Measurements from ENCODE around the gene SLC22A23. TPM values are rescaled to one million over a fixed set of nuclear protein-coding genes. Genes with fewer than 3 reads are reported as not detected.

Gene SLC22A23
- total and polyA plus RNA-seq, 5 donors from 2014 or later: 0.24 to 6.3 (median 0.71) TPM

DNA sequence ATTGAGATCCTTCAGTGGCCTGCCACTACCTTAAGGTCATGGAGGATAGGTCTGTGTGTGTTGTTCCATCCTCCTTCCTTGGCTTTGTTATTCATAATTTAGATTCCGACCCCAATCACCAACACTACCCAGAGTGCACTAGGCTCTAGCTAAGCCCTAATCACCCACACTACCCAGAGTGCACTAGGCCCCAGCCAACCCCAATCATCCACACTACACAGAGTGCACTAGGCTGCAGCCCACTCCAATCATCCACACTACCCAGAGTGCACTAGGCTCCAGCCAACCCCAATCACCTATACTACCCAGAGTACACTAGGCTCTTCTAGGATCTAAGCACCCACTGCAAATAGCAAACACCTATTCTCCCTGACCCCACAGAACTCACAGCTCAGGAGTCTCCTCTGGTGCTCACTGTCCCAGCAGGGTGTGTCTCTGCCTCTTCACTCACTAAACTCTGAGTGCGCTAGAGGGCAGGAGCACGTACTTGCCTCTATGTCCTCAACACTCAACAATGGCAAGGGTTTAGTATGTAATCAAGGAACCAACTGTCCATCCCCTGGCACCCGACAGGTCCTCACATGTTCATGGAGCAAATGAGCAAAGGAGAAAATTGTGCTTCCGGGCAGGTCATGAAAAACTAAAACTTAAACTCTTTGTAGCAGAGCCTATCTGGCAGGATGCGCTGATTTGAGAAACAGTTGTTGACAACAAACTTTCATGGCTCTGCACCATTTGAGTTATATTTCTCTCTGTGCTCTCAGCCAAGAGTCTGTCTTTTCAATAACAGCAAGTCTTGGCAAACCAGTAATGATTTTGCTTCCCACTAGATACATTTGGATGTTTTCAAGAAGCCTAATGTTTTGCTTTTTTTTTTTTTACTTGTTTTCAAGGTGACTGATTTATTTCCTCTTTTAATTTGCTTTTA lies 54.3 kb downstream of the SLC22A23 start:
- no peaks in the 10 kb centered on the region for H3K36me3 ChIP-seq (ENCODE audit: control insufficient read depth, insufficient read depth, low read length)
- Mint-ChIP-seq H3K9me3 (no peaks in the 10 kb centered on the region), H3K4me1 (peaks cover 0 to 3% (median 0%) of the 10 kb centered on the region in 4 donors), H3K36me3 (peaks cover 16% of the 10 kb centered on the region), H3K4me3 (no peak overlapping the region), H3K27ac (no peak overlapping the region), H3K27me3 (peaks cover 4% of the 10 kb centered on the region)
- no peak overlapping the region for H3K27ac ChIP-seq (ENCODE audit: insufficient read depth, low read length, poor library complexity, severe bottlenecking)
- peaks cover 1% of the 10 kb centered on the region for H3K27me3 ChIP-seq (ENCODE audit: control insufficient read depth, insufficient read depth, low read length)
- no peaks in the 10 kb centered on the region for H3K9me3 ChIP-seq (ENCODE audit: control insufficient read depth in 2 of 2, low read length in 2 of 2)
- ATAC-seq (ENCODE audit: low read depth in 2 of 2): no peak
- DNase-seq: no peak
- no peak overlapping the region for H3K4me3 ChIP-seq (ENCODE audit: low read depth, low read length)
- H3K4me1 ChIP-seq (ENCODE audit: control insufficient read depth, insufficient read depth, low read length, poor library complexity, severe bottlenecking): no peaks in the 10 kb centered on the region

- DNase-seq (no peak), ATAC-seq (ENCODE audit: low read depth in 2 of 2) (no peak)
- H3K27me3 ChIP-seq (ENCODE audit: control insufficient read depth, insufficient read depth, low read length): no peaks in the 10 kb centered on the region
- H3K9me3 Mint-ChIP-seq: no peaks in the 10 kb centered on the region
- peaks cover 4% of the 10 kb centered on the region for H3K27me3 Mint-ChIP-seq
- H3K4me1 Mint-ChIP-seq: peaks cover 0 to 3% (median 0%) of the 10 kb centered on the region in 4 donors
- no peaks in the 10 kb centered on the region for H3K9me3 ChIP-seq (ENCODE audit: control insufficient read depth in 2 of 2, low read length in 2 of 2)
- no peak overlapping the region for H3K4me3 Mint-ChIP-seq
- peaks cover 6% of the 10 kb centered on the region for H3K36me3 Mint-ChIP-seq
- H3K27ac ChIP-seq (ENCODE audit: insufficient read depth, low read length, poor library complexity, severe bottlenecking): no peak overlapping the region
- no peaks in the 10 kb centered on the region for H3K4me1 ChIP-seq (ENCODE audit: control insufficient read depth, insufficient read depth, low read length, poor library complexity, severe bottlenecking)
- no peak overlapping the region for H3K4me3 ChIP-seq (ENCODE audit: low read depth, low read length)
- H3K27ac Mint-ChIP-seq: no peak overlapping the region
- H3K36me3 ChIP-seq (ENCODE audit: control insufficient read depth, insufficient read depth, low read length): no peaks in the 10 kb centered on the region
These were observed 56.7 kb downstream of the SLC22A23 start for GRCh38 chr6:3400162-3400561.

DNA sequence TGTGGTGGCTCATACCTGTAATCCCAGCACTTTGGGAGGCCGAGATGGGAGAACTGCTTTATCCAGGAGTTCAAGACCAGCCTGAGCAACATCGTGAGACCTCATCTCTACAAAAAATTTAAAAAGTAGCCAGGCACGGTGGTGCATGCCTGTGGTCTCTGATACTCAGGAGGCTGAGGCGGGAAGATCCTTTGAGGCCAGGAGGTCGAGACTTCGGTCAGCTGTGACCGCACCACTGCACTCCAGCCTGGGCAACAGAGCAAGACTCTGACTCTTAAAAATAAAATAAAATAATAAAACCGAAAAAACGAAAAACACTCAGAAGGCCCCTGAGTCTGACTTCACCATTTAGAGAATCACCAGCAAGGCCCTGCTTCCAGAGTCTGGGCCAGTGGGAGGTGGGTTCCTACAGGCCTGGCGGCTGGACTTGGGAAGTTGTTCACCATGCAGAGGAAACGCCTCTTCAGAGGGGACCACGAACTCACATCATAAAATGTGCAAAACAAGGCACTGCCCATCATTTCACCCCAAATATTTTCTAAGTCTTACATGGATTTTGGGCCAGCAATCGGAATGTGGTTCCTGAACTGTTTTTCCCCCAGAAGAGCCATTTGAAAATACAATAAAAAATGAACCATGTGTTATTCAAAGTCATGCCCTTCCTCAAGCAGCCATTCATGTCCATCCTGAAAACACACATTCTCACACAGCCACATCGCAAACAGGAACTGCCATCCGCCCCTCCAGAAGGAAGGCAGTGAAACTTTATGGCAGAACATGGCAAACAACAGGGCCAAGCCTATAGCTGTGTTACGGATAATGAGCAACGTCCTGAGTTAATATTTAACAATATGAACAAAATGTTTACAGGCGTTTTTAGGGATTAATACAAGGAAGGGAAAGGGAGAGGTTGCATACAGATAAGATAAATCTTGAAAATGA lies 57.8 kb downstream of the SLC22A23 start:
- peaks cover 4% of the 10 kb centered on the region for H3K27me3 Mint-ChIP-seq
- DNase-seq: no peak

DNA sequence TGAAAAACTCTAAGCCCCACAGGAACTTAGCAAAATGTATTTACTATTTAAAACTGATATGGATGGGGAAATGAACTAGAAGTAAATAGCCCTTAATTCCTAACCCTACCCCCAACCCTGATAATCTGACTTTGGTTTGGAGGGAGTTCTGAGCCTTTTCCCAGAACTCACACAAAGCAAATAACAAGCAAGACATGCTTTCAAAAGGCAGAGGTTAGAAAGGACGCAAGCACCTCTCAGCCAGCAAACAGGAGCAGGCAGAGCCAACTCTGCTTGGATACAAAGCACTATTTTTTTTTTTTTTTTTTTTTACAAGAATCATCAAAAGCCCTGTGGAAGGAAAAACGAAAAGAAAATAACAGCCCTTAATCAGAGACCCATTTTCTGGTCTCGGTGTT lies 58.7 kb downstream of the SLC22A23 start:
- H3K4me3 Mint-ChIP-seq: no peak overlapping the region
- H3K27ac ChIP-seq (ENCODE audit: insufficient read depth, low read length, poor library complexity, severe bottlenecking): no peak overlapping the region
- H3K27me3 ChIP-seq (ENCODE audit: control insufficient read depth, insufficient read depth, low read length): no peaks in the 10 kb centered on the region
- H3K9me3 ChIP-seq (ENCODE audit: control insufficient read depth in 2 of 2, low read length in 2 of 2): no peaks in the 10 kb centered on the region
- H3K36me3 ChIP-seq (ENCODE audit: control insufficient read depth, insufficient read depth, low read length): no peaks in the 10 kb centered on the region
- peaks cover 4% of the 10 kb centered on the region for H3K27me3 Mint-ChIP-seq
- no peak overlapping the region for H3K4me3 ChIP-seq (ENCODE audit: low read depth, low read length)
- no peaks in the 10 kb centered on the region for H3K9me3 Mint-ChIP-seq
- no peak for ATAC-seq (ENCODE audit: low read depth in 2 of 2)
- peaks cover 0 to 3% (median 0%) of the 10 kb centered on the region in 4 donors for H3K4me1 Mint-ChIP-seq
- H3K36me3 Mint-ChIP-seq: peaks cover 6% of the 10 kb centered on the region
- no peaks in the 10 kb centered on the region for H3K4me1 ChIP-seq (ENCODE audit: control insufficient read depth, insufficient read depth, low read length, poor library complexity, severe bottlenecking)
- H3K27ac Mint-ChIP-seq: no peak overlapping the region
- DNase-seq: no peak

More for the DNA sequence above, 57.8 kb downstream of the SLC22A23 start:
- Mint-ChIP-seq H3K27ac (no peak overlapping the region), H3K36me3 (peaks cover 6% of the 10 kb centered on the region), H3K9me3 (no peaks in the 10 kb centered on the region), H3K4me1 (peaks cover 0 to 3% (median 0%) of the 10 kb centered on the region in 4 donors), H3K4me3 (no peak overlapping the region)
- no peak for ATAC-seq (ENCODE audit: low read depth in 2 of 2)
- Histone ChIP-seq H3K36me3 (ENCODE audit: control insufficient read depth, insufficient read depth, low read length) (no peaks in the 10 kb centered on the region), H3K9me3 (ENCODE audit: control insufficient read depth in 2 of 2, low read length in 2 of 2) (no peaks in the 10 kb centered on the region), H3K4me1 (ENCODE audit: control insufficient read depth, insufficient read depth, low read length, poor library complexity, severe bottlenecking) (no peaks in the 10 kb centered on the region), H3K27me3 (ENCODE audit: control insufficient read depth, insufficient read depth, low read length) (no peaks in the 10 kb centered on the region), H3K27ac (ENCODE audit: insufficient read depth, low read length, poor library complexity, severe bottlenecking) (no peak overlapping the region), H3K4me3 (ENCODE audit: low read depth, low read length) (no peak overlapping the region)

DNA sequence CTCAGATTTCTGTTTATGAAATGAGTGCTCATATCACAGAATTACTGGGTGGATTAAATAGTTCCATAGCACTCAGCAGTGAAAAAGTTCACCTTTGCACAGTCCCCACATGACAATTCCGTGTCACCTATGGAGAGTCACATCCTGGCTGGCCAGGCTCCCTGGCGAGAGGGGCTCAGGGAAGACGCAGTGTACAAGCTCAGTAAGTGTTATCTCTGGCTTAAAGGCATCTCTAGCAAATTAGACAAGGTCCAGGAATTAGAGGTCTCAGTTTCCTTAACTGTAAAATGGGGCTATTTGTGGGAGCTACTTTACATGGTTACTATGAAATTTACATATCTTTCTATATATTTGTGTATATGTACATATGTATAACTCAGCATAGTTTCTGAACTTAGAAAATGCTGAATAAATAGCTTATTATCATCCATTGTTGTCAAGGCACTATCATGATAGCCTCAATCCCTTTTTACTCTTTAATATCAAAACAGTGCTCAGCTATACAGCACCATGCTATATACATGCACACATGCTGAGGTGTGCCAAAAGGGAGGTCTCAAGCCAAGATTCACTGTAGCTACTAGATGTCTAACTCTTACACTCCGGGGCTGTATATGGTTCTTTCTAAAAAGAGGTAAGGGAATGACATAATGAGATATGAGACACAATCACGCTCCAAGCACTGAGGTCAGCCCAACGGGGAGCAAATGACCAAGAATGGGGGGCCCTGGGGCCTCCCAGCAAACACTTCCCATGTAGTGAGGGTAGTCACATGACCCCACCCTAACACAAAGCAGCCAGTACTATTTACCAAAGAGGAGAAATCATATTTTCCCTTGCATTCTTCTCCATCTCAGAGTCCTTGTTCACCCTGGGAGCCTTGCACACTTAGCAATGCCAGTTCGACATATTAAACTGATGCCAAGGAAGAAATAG lies 59.4 kb downstream of the SLC22A23 start:
- H3K9me3 Mint-ChIP-seq: no peaks in the 10 kb centered on the region
- no peaks in the 10 kb centered on the region for H3K36me3 ChIP-seq (ENCODE audit: control insufficient read depth, insufficient read depth, low read length)
- H3K4me1 ChIP-seq (ENCODE audit: control insufficient read depth, insufficient read depth, low read length, poor library complexity, severe bottlenecking): no peaks in the 10 kb centered on the region
- DNase-seq (no peak), ATAC-seq (ENCODE audit: low read depth in 2 of 2) (no peak)
- peak overlapping the region in 1 of 3 donors; percentile 45 for H3K27ac Mint-ChIP-seq
- H3K27ac ChIP-seq (ENCODE audit: insufficient read depth, low read length, poor library complexity, severe bottlenecking): no peak overlapping the region
- H3K4me1 Mint-ChIP-seq: peaks cover 0 to 3% (median 0%) of the 10 kb centered on the region in 4 donors
- H3K4me3 ChIP-seq (ENCODE audit: low read depth, low read length): no peak overlapping the region
- H3K27me3 Mint-ChIP-seq: peaks cover 4% of the 10 kb centered on the region
- H3K4me3 Mint-ChIP-seq: no peak overlapping the region
- no peaks in the 10 kb centered on the region for H3K27me3 ChIP-seq (ENCODE audit: control insufficient read depth, insufficient read depth, low read length)
- no peaks in the 10 kb centered on the region for H3K9me3 ChIP-seq (ENCODE audit: control insufficient read depth in 2 of 2, low read length in 2 of 2)
- H3K36me3 Mint-ChIP-seq: peaks cover 6% of the 10 kb centered on the region

DNA sequence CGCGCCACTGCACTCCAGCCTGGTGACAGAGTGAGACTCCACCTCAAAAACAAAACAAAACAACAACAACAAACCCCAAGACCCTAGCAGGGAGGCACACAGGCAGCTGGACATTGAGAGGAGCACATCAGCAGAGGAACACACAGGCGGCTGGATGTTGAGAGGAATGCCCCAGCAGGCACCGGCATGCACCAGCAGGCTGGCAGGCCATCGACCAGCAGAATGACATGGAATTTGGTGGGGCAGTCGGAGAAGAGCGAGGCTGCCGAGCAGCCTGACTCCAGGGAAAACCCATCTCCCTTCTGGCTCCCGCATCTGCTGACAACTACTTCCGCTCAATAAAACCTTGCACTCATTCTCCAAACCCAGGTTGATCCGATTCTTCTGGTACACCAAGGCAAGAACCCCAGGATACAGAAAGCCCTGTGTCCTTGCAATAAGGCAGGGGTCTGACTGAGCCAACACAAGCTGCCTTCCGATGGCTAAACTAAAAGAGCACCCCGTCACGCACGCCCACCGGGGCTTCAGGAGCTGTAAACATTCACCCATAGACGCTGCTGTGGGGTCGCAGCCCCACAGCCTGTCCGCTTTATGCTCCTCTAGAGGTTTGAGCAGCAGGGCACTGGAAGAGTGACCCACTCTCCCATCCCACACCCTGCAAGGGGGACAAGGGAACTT lies 60.2 kb downstream of the SLC22A23 start:
- DNase-seq (no peak), ATAC-seq (ENCODE audit: low read depth in 2 of 2) (no peak)
- Histone ChIP-seq H3K9me3 (ENCODE audit: control insufficient read depth in 2 of 2, low read length in 2 of 2) (no peaks in the 10 kb centered on the region), H3K27me3 (ENCODE audit: control insufficient read depth, insufficient read depth, low read length) (no peaks in the 10 kb centered on the region), H3K36me3 (ENCODE audit: control insufficient read depth, insufficient read depth, low read length) (no peaks in the 10 kb centered on the region), H3K4me3 (ENCODE audit: low read depth, low read length) (no peak overlapping the region), H3K27ac (ENCODE audit: insufficient read depth, low read length, poor library complexity, severe bottlenecking) (no peak overlapping the region), H3K4me1 (ENCODE audit: control insufficient read depth, insufficient read depth, low read length, poor library complexity, severe bottlenecking) (no peaks in the 10 kb centered on the region)
- H3K27ac Mint-ChIP-seq: peak overlapping the region in 1 of 3 donors; percentile 43
- H3K9me3 Mint-ChIP-seq: no peaks in the 10 kb centered on the region
- no peak overlapping the region for H3K4me3 Mint-ChIP-seq
- peaks cover 0 to 3% (median 0%) of the 10 kb centered on the region in 4 donors for H3K4me1 Mint-ChIP-seq
- H3K36me3 Mint-ChIP-seq: peaks cover 2% of the 10 kb centered on the region
- H3K27me3 Mint-ChIP-seq: no peaks in the 10 kb centered on the region
